Ovary (tissue), 9 donors: Measurements from ENCODE around the gene RAMACL. TPM values are rescaled to one million over a fixed set of nuclear protein-coding genes. Genes with fewer than 3 reads are reported as not detected.
A peak's percentile ranks its signal among the peaks of the same experiment; 100 is the strongest.

Experiments used
- DNase-seq, 5 donors: peaks; one replicate each; pipeline ENCODE4 v3.0.0-alpha.2; 2019 to 2020
- H3K27ac ChIP-seq, 2 donors: fragments of 200-600 bp; one replicate each; pipeline versions ENCODE4 v1.5.1 to v1.8.0; 2019 to 2022
- H3K27me3 ChIP-seq: fragments of 200-600 bp; one replicate; pipeline ENCODE4 v1.8.0; 2022
- H3K36me3 ChIP-seq: fragments of 200-600 bp; sonication (generic); one replicate; pipeline ENCODE4 v1.5.1; 2019
- H3K4me1 ChIP-seq: one replicate; pipeline ENCODE4 v1.8.1; 2013; ENCODE audit warnings: mild to moderate bottlenecking, moderate library complexity; ENCODE audit not compliant: insufficient read depth
- H3K4me3 ChIP-seq: fragments of 200-600 bp; sonication (generic); one replicate; pipeline ENCODE4 v1.5.1; 2017
- H3K9me3 ChIP-seq, 2 donors: fragments of 200-600 bp in 1 of 2; sonication (generic) in 1 of 2; one replicate each; pipeline versions ENCODE4 v1.5.1 to v1.8.1; 2013 to 2019; ENCODE audit warnings: mild to moderate bottlenecking in 1 of 2, moderate library complexity in 1 of 2
- EP300 ChIP-seq: sonication (generic); formaldehyde crosslinking; IDR thresholded peaks from one replicate; pipeline ENCODE4 v1.6.1; 2017; ENCODE audit warnings: antibody characterized with exemption
- POLR2A ChIP-seq: fragments of 450-650 bp; IDR thresholded peaks from one replicate; pipeline ENCODE4 v1.6.1; 2017; ENCODE audit warnings: antibody characterized with exemption, mild to moderate bottlenecking, moderate library complexity
- WGBS, 3 donors: extraction: QIAGEN DNeasy Blood & Tissue Kit in 1 of 3; methylation state at CpG; one replicate each; pipeline versions ENCODE4 v1.1.5 to v1.1.7; 2013 to 2017; 5-methylcytosine and 5-hydroxymethylcytosine counted together
- intact Hi-C, 4 donors: fragments of 100-400 bp; cut with DNase I; formaldehyde crosslinking; loops; one replicate each; pipeline versions ENCODE4 v1.11.0 to v1.15.1; 2022 to 2023
- polyA plus RNA-seq, 2 donors: library from polyadenylated mRNA; stranded (reverse); fragments of 200-250 nt in 1 of 2; fragments of 350-450 nt in 1 of 2; fragmentation: Illumina TruSeq in 1 of 2; extraction: RNeasy Lipid Tissue Mini Kit (QIAGEN cat#74804) in 1 of 2; gene quantifications; one replicate each; pipeline ENCODE4 v1.2.3, GENCODE V29; 2013 to 2014
- total RNA-seq, 7 donors: library from RNA; depleted of rRNA in 2 of 7; stranded (reverse); fragments of >200 nt in 2 of 7; fragmentation: NEBNext Ultra II Directional in 3 of 7; extraction: Animal tissue kit (Norgen Biotek cat#: 25700) in 3 of 7; gene quantifications; one replicate each; pipeline versions ENCODE4 v1.1.0 to v1.2.4, GENCODE V29; 2016 to 2023
- TF ChIP-seq, protein P1 (sequence below), 3 donors: fragments of 450-650 bp in 2 of 3; fragments of 200-600 bp in 1 of 3; IDR thresholded peaks; one replicate each; pipeline versions ENCODE4 v1.5.1 to v1.8.0; 2016 to 2022; ENCODE audit warnings: antibody characterized with exemption in 3 of 3, mild to moderate bottlenecking in 1 of 3
- donor health status: DM: no; HTN: no; CAD: no; lungs with moderate emphysema.
- donor health status: DM: no; HTN: no; CAD: no.
- donor health status: Bipolar disorder and iron deficiency.
- donor health status: DM: yes; HTN: yes; CAD: no.
- donor health status: DM: no; HTN: no; CAD: no.
- donor health status: DM: yes; HTN: yes; CAD: no.

Gene RAMACL
- total and polyA plus RNA-seq, 9 donors = 0.16 to 6.4 (median 1.3) TPM

DNA sequence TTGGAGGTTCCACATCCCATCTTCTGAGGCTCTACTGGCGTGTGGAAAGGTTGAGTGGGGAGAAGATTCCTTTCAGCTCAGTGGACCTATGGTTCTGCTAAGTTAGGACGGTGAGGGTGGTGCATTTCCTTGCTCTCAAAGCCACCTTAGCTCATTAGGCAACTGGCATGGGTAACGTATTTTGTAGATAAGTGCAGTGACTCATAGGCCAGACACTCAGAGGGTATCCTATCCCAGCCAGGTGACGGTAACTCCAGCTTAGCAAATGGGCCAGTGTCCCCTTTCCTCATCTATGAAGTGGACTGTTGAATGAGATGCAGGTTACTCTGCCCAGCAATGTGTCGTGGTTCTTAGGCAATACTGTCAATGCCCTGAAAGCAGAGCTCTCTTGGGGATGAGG is 36.8 kb upstream of the RAMACL start:
- no peaks in the 10 kb centered on the region for H3K36me3 ChIP-seq
- H3K4me3 ChIP-seq = no peak overlapping the region
- H3K27me3 ChIP-seq = no peaks in the 10 kb centered on the region
- no peak overlapping the region for H3K27ac ChIP-seq
- no peak for TF ChIP-seq EP300
- TF ChIP-seq POLR2A = no peak
- H3K9me3 ChIP-seq = no peaks in the 10 kb centered on the region
- intact Hi-C loops = no loop called here
- peaks cover 27% of the 10 kb centered on the region for H3K4me1 ChIP-seq
- 82 to 93% (median 90%) methylated on average over 5 of the region's 5 CpGs for WGBS, 3 donors
- no peak for DNase-seq

DNA sequence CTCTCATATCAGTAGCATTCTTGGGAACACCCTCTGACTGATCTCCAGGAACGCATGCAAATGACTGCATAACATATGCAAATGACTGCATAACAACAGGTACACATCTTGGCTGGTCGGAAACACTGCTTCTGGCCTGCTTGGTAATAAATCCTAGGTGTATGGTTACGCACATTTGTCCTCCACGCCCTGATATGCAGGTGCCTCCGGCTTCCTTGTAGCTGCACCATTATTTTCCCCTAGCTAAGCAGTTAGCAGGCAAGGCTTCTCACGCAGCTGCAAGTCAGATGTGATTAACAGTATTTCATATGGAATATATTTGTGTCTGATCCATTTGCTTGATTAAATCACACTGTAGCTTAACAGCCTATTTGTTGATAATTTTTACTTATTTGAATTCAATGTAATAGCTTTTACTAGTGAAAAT is 34.6 kb upstream of the RAMACL start:
- 89 to 96% (median 95%) methylated on average over 6 of the region's 6 CpGs for WGBS, 3 donors

DNA sequence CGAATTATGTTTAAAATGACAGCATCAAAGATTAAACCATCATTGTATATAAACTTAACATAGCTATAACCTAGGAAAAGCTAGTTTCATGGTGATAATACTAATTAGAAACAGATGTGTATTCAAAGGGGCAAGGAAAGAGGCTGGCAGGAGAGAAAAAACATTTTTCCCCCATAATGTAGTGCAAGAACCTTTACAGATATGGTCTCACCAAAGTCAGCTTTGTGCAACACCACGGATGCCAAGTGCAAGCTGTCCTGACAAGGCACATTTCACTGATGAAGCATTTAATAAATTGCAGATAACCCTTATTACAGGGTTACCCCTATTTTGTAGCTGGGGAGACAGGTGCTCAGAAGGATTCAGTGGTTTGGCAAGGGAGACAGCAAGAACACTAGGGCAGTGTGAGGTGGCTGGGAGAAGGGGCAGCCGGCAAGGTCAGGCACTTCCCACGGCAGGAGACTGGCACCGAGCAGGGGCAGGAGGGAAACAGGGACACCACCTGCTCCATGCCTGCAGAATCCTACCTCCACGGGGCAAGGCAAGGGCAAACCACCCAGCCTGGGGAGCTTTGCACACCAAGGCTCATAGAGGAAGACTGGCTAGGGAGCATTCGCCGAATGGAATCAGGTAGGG is 34.1 kb upstream of the RAMACL start:
- no peak for DNase-seq
- Histone ChIP-seq H3K4me3 (no peak overlapping the region), H3K4me1 (peaks cover 27% of the 10 kb centered on the region), H3K27ac (peak overlapping the region in 1 of 2 donors; percentile 5), H3K9me3 (no peaks in the 10 kb centered on the region), H3K27me3 (no peaks in the 10 kb centered on the region), H3K36me3 (no peaks in the 10 kb centered on the region)
- WGBS, 3 donors = 58 to 68% (median 62%) methylated on average over 8 of the region's 8 CpGs
- TF ChIP-seq EP300 (no peak), POLR2A (no peak)
- TF ChIP-seq, protein P1, sequence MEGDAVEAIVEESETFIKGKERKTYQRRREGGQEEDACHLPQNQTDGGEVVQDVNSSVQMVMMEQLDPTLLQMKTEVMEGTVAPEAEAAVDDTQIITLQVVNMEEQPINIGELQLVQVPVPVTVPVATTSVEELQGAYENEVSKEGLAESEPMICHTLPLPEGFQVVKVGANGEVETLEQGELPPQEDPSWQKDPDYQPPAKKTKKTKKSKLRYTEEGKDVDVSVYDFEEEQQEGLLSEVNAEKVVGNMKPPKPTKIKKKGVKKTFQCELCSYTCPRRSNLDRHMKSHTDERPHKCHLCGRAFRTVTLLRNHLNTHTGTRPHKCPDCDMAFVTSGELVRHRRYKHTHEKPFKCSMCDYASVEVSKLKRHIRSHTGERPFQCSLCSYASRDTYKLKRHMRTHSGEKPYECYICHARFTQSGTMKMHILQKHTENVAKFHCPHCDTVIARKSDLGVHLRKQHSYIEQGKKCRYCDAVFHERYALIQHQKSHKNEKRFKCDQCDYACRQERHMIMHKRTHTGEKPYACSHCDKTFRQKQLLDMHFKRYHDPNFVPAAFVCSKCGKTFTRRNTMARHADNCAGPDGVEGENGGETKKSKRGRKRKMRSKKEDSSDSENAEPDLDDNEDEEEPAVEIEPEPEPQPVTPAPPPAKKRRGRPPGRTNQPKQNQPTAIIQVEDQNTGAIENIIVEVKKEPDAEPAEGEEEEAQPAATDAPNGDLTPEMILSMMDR (IDR thresholded peaks at IDR 0.05) = no peak
- intact Hi-C loops = no loop called here

More for the DNA sequence above, 34.6 kb upstream of the RAMACL start:
- no peak overlapping the region for H3K4me3 ChIP-seq
- no peaks in the 10 kb centered on the region for H3K9me3 ChIP-seq
- TF ChIP-seq, protein P1 (IDR thresholded peaks at IDR 0.05) = no peak
- TF ChIP-seq POLR2A (no peak), EP300 (no peak)
- H3K36me3 ChIP-seq = no peaks in the 10 kb centered on the region
- H3K27ac ChIP-seq = no peak overlapping the region
- no peaks in the 10 kb centered on the region for H3K27me3 ChIP-seq
- peaks cover 30% of the 10 kb centered on the region for H3K4me1 ChIP-seq
- DNase-seq = no peak
- intact Hi-C loops = no loop called here

DNA sequence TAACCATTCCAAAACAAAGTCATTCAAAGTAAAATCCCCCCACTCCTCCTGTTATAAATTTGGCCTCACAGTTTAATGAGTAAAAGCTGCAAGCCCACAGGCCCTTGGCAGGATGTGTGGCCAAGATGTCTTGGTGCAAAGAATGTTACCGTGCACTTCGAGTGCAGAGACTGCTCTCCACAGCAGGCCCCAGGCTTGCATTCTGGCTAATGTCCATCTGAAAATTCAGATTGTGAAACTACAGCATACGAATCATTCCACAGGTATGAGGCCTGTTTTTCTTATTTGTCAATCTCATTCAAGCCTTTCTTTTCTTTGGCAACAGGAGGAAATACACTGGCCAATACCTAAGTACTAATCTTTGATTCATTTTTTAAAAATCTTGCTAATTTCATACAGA is 33.4 kb upstream of the RAMACL start:
- peak in 2 of 5 donors; percentile 51 to 54 for DNase-seq
- peaks cover 27% of the 10 kb centered on the region for H3K4me1 ChIP-seq

More for the DNA sequence above, 33.4 kb upstream of the RAMACL start:
- intact Hi-C loops = no loop called here
- Histone ChIP-seq H3K4me3 (no peak overlapping the region), H3K27me3 (no peaks in the 10 kb centered on the region), H3K36me3 (no peaks in the 10 kb centered on the region), H3K9me3 (no peaks in the 10 kb centered on the region), H3K27ac (peak overlapping the region in 1 of 2 donors; percentile 5)
- 6 to 27% (median 16%) methylated on average over 3 of the region's 3 CpGs for WGBS, 3 donors
- TF ChIP-seq EP300 (no peak), POLR2A (no peak)
- TF ChIP-seq, protein P1 (IDR thresholded peaks at IDR 0.05) = no peak
